Subcutaneous adipose tissue (tissue), 4 donors: Measurements from ENCODE around the gene DHRS7C. TPM values are rescaled to one million over a fixed set of nuclear protein-coding genes. Genes with fewer than 3 reads are reported as not detected.

ENCODE experiments used
- CTCF ChIP-seq: fragments of 450-650 bp; IDR thresholded peaks from one replicate; pipeline ENCODE4 v1.5.1; 2016; ENCODE audit warnings: low read depth, mild to moderate bottlenecking, control low read depth, antibody characterized with exemption, moderate library complexity
- total RNA-seq, 4 donors: library from RNA; depleted of rRNA; stranded (reverse); fragments of >200 nt; gene quantifications; one replicate each; pipeline ENCODE4 v1.1.0, GENCODE V29; 2016

Gene DHRS7C
- total RNA-seq, 4 donors from 2014 or later = not detected

- TF ChIP-seq CTCF = no peak
These were observed 37.2 kb upstream of the DHRS7C start for GRCh38 chr17:9828296-9829295.

DNA sequence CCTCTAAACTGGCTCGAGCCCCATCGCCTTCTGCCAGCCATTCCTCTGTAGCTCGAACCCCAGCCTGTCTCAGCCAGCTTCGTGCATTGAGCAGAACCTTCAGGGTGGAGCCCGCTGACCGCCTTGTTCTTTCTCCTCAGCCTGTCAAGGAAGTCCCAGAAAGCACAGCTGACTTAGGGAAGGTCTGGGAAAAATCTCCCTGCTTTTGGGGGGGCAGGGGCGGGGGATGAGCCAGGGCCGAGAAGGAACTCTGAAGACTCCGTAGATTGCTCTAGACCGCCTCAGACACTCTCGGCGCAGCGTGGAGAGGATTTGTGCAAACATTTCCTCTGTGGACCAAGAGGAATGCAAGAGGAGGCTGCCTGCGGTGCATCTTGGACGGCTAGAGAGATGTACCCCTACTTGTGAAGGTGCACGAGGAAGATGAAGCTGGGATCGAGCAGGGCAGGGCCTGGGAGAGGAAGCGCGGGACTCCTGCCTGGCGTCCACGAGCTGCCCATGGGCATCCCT lies 34.3 kb upstream of the DHRS7C start, which contains the start of gene GLP2R:
Gene GLP2R (plus strand): TSS at position 284 of the 510 bp plus-strand sequence. CDS start 140 bp downstream, at position 424.
- no peak for TF ChIP-seq CTCF

GRCh38 chr17:9824797-9825338 lies 33.5 kb upstream of the DHRS7C start:
- TF ChIP-seq CTCF = no peak

DNA sequence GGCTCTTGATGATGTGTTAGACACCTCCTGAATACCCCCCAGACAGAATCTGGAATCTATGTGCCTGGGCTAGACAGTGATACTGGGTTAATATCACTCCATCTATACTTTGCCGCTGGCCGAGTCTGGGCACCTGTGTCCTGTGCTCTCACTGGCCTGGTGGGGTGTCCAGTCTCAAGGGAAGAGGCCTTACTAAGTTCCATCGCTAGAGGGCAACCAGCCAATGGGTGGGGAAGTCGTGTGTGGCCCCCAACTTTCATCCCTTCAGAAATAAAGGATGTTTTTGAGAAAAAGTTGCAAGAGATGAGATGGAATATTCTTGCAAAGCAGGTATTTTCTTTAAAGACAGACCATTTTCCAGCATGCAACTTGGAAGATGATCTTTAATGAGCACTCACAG lies 32.7 kb upstream of the DHRS7C start:
- no peak for TF ChIP-seq CTCF

GRCh38 chr17:9821921-9822320 lies 30.5 kb upstream of the DHRS7C start, which contains the start of gene GSG1L2:
Gene GSG1L2 (minus strand): TSS chr17:9822079. CDS start chr17:9822071, 8 bp downstream.
- no peak for TF ChIP-seq CTCF

DNA sequence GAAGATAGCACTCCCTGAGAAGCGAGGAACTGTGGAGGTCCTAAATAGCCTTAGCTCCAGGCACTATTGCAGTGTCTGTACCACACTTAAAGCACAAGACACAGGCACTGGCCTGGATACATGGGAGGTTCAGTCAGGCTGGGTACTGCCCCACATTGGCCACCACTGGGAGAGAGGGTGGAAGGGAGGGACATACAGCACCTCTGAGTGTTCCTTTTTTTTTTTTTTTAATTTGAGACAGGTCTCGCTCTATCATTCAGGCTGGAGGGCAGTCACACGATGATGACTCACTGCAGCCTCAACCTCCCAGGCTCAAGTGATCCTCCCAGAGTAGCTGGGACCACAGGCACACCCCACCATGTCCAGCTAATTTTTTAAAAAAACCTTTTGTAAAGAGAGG lies 29.1 kb upstream of the DHRS7C start:
- no peak for TF ChIP-seq CTCF

DNA sequence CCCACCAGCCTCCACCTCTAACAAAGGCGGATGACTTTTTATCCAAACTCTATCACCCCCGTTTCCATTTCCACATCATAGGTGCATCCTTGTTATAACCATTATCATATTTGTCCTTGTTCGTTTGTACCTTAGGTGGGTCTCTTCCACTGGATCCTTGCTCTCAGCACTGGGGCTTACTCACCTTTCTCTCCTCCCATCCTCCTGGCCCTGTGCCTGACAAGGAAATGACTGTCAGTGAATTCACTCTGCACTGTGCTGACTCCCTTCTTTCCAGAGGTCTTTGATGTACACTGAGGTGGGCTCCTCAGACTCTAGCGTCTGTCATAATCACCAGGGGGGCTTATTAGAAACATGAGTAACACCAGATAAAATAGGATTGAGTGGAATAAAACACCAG lies 27.4 kb upstream of the DHRS7C start:
- no peak for TF ChIP-seq CTCF
